Immature natural killer cell (primary cell): Measurements from ENCODE around the gene POTEB. TPM values are rescaled to one million over a fixed set of nuclear protein-coding genes. Genes with fewer than 3 reads are reported as not detected.
"Not testable (repeated sequence)": the region's sequence is repeated elsewhere in the genome, so short reads cannot be mapped to it uniquely, and the experiment has no call there.

Source experiments
- DNase-seq, 3 donors: peaks; one replicate each; pipeline ENCODE4 v3.0.0; 2022; ENCODE audit warnings: mixed read lengths in 1 of 3
- H3K27ac Mint-ChIP-seq, 6 donors: one replicate each; pipeline ENCODE4 v1.8.0; 2020; ENCODE audit warnings: mixed read lengths in 6 of 6, mild to moderate bottlenecking in 5 of 6, inconsistent platforms in 4 of 6, moderate library complexity in 3 of 6
- H3K27me3 Mint-ChIP-seq, 3 donors: one replicate each; pipeline ENCODE4 v1.8.0; 2020 to 2021; ENCODE audit warnings: low read depth in 3 of 3, mild to moderate bottlenecking in 3 of 3, mixed read lengths in 3 of 3, moderate library complexity in 3 of 3, inconsistent platforms in 1 of 3
- H3K36me3 Mint-ChIP-seq, 3 donors: one replicate each; pipeline ENCODE4 v1.8.0; 2020; ENCODE audit warnings: mixed read lengths in 3 of 3, inconsistent platforms in 2 of 3, mild to moderate bottlenecking in 2 of 3
- H3K4me1 Mint-ChIP-seq, 2 donors: one replicate each; pipeline ENCODE4 v1.8.0; 2020; ENCODE audit warnings: inconsistent platforms in 2 of 2, mild to moderate bottlenecking in 2 of 2, mixed read lengths in 2 of 2, moderate library complexity in 1 of 2
- H3K4me3 Mint-ChIP-seq, 5 donors: one replicate each; pipeline ENCODE4 v1.8.0; 2020; ENCODE audit warnings: mild to moderate bottlenecking in 5 of 5, mixed read lengths in 5 of 5, inconsistent platforms in 3 of 5, moderate library complexity in 3 of 5
- H3K9me3 Mint-ChIP-seq, 6 donors: one replicate each; pipeline ENCODE4 v1.8.0; 2020; ENCODE audit warnings: mild to moderate bottlenecking in 6 of 6, mixed read lengths in 6 of 6, inconsistent platforms in 4 of 6, moderate library complexity in 3 of 6
- polyA plus RNA-seq, 3 donors: library from polyadenylated mRNA; unstranded; fragments of 300-500 nt; fragmentation: Illumina TruSeq; gene quantifications; one replicate each; pipeline ENCODE4 v1.2.3, GENCODE V29; 2021

POTEB gene
- polyA plus RNA-seq = not detected

GRCh38 chr15:21877635-21878034, at the start of gene POTEB:
TSS of gene POTEB (minus strand) at chr15:21877735. CDS start at chr15:21877246, 489 bp downstream.
- H3K4me1 Mint-ChIP-seq, H3K9me3 Mint-ChIP-seq, H3K4me3 Mint-ChIP-seq, H3K27ac Mint-ChIP-seq, H3K27me3 Mint-ChIP-seq, DNase-seq, H3K36me3 Mint-ChIP-seq: not testable (repeated sequence)

GRCh38 chr15:21890955-21891354, 13.4 kb upstream of the POTEB start:
- H3K36me3 Mint-ChIP-seq, H3K4me3 Mint-ChIP-seq, DNase-seq, H3K4me1 Mint-ChIP-seq, H3K27me3 Mint-ChIP-seq, H3K9me3 Mint-ChIP-seq, H3K27ac Mint-ChIP-seq: not testable (repeated sequence)

GRCh38 chr15:21889542-21889941, 12.0 kb upstream of the POTEB start:
- not testable (repeated sequence) for H3K4me3 Mint-ChIP-seq, H3K27me3 Mint-ChIP-seq, H3K9me3 Mint-ChIP-seq, H3K36me3 Mint-ChIP-seq, H3K4me1 Mint-ChIP-seq, H3K27ac Mint-ChIP-seq, DNase-seq

GRCh38 chr15:21838831-21839230, 38.7 kb downstream of the POTEB start:
- H3K4me1 Mint-ChIP-seq, H3K27ac Mint-ChIP-seq, H3K36me3 Mint-ChIP-seq, H3K4me3 Mint-ChIP-seq, H3K9me3 Mint-ChIP-seq, H3K27me3 Mint-ChIP-seq, DNase-seq: not testable (repeated sequence)

Other genes with a start within 250 kb of the POTEB start
- gene OR4M2, start 202.8 kb upstream of the POTEB start, polyA plus RNA-seq = not detected